Esophagus squamous epithelium (tissue), 5 donors: Measurements from ENCODE around the gene NACC1. TPM values are rescaled to one million over a fixed set of nuclear protein-coding genes. Genes with fewer than 3 reads are reported as not detected.
"Not testable (repeated sequence)": the region's sequence is repeated elsewhere in the genome, so short reads cannot be mapped to it uniquely, and the experiment has no call there.

ENCODE experiments used
- DNase-seq: peaks from one replicate; lab custom pipeline; 2025; lab: John Stamatoyannopoulos, UW
- H3K27ac ChIP-seq, 4 donors: fragments of 200-600 bp; sonication (generic); one replicate each; pipeline ENCODE4 v1.5.1; 2016 to 2019; ENCODE audit warnings: mild to moderate bottlenecking in 1 of 4
- H3K27me3 ChIP-seq, 4 donors: fragments of 200-600 bp; sonication (generic); 1 replicate in 3 of 4; 2 replicates in 1 of 4; pipeline versions ENCODE4 v1.5.1 to v1.6.0; 2017 to 2021; ENCODE audit warnings: antibody characterized with exemption in 1 of 4
- H3K36me3 ChIP-seq, 3 donors: fragments of 200-600 bp; sonication (generic); one replicate each; pipeline ENCODE4 v1.5.1; 2016 to 2019
- H3K4me1 ChIP-seq, 3 donors: fragments of 200-600 bp; sonication (generic); one replicate each; pipeline ENCODE4 v1.5.1; 2017 to 2019
- H3K4me3 ChIP-seq, 4 donors: fragments of 200-600 bp; sonication (generic); 1 replicate in 3 of 4; 2 replicates in 1 of 4; pipeline ENCODE4 v1.5.1; 2016 to 2019; ENCODE audit warnings: mild to moderate bottlenecking in 2 of 4, moderate library complexity in 1 of 4
- H3K9me3 ChIP-seq, 3 donors: fragments of 200-600 bp; sonication (generic); one replicate each; pipeline ENCODE4 v1.5.1; 2016 to 2019
- POLR2A ChIP-seq, 4 donors: fragments of 450-650 bp; IDR thresholded peaks; one replicate each; pipeline ENCODE4 v1.6.1; 2017; ENCODE audit warnings: antibody characterized with exemption in 4 of 4, mild to moderate bottlenecking in 4 of 4, moderate library complexity in 3 of 4
- WGBS, 2 donors: methylation state at CpG; one replicate each; pipeline ENCODE4 v1.1.5; 2018; 5-methylcytosine and 5-hydroxymethylcytosine counted together
- intact Hi-C: fragments of 100-400 bp; cut with DNase I; formaldehyde crosslinking; loops from one replicate; pipeline ENCODE4 v1.15.0; 2022
- total RNA-seq, 4 donors: library from RNA; depleted of rRNA; stranded (reverse); fragments of >200 nt; gene quantifications; one replicate each; pipeline ENCODE4 v1.1.0, GENCODE V29; 2016
- TF ChIP-seq, protein P1 (sequence below), 6 experiments: fragments of 450-650 bp in 4 of 6; fragments of 200-600 bp in 2 of 6; sonication (generic) in 2 of 6; IDR thresholded peaks; one replicate each; pipeline ENCODE4 v1.5.1; 2016 to 2019; ENCODE audit warnings: antibody characterized with exemption in 6 of 6, mild to moderate bottlenecking in 4 of 6, moderate library complexity in 4 of 6
- donor health status: DM: yes; HTN: yes; CAD: no.

NACC1 gene
- total RNA-seq, 4 donors from 2014 or later, result 26.7 to 45.5 (median 37.1) TPM

DNA sequence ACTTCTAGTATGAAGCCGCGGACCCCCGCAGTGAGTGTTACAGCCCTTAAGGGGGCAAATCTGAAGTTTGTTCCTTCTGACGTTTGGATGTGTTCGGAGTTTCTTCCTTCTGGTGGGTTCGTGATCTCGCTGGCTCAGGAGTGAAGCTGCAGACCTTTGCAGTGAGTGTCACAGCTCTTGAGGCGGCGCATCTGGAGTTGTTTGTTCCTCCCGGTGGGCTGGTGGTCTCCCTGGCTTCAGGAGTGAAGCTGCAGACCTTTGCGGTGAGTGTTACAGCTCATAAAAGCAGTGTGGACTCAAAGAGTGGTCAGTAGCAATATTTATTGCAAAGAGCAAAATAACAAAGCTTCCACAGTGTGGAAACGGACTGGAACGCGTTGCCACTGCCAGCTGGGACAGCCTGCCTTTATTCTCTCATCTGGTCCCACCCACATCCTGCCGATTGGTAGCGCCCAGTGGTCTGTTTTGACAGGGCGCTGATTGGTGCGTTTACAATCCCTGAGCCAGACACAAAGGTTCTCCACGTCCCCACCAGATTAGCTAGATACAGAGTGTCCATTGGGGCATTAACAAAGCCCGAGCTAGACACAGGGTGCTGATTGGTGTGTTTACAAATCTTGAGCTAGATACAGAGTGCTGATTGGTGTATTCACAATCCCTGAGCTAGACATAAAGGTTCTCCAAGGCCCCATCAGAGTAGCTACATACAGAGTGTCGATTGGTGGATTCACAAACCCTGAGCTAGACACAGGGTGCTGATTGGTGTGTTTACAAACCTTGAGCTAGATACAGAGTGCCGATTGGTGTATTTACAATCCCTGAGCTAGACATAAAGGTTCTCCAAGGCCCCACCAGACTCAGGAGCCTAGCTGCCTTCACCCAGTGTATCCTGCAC, 67.9 kb downstream of the NACC1 start:
- H3K4me1 ChIP-seq, result peaks cover 4 to 16% (median 10%) of the 10 kb centered on the region in 3 donors
- DNase-seq, H3K27ac ChIP-seq, H3K9me3 ChIP-seq, H3K27me3 ChIP-seq, H3K4me3 ChIP-seq, intact Hi-C loops, H3K36me3 ChIP-seq: not testable (repeated sequence)
- WGBS, 2 donors, result 60 to 80% methylated on average over 11 to 12 of the region's 22 CpGs

DNA sequence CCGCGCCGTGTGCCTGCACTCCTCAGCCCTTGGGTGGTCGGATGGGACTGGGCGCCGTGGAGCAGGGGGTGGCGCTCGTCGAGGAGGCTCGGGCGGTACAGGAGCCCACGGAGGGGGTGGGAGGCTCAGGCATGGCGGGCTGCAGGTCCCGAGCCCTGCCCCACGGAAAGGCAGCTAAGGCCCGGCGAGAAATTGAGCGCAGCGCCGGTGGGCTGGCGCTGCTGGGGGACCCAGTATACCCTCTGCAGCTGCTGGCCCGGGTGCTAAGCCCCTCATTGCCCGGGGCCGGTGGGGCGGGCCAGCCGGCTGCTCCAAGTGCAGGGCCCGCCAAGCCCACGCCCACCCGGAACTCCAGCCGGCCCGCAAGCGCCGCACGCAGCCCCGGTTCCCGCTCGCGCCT, 68.6 kb downstream of the NACC1 start:
- DNase-seq, H3K27ac ChIP-seq, H3K4me3 ChIP-seq, H3K9me3 ChIP-seq, H3K36me3 ChIP-seq, H3K27me3 ChIP-seq, intact Hi-C loops, H3K4me1 ChIP-seq: not testable (repeated sequence)
- 83% methylated on average over 6 of the region's 38 CpGs; no CpG with 5 or more reads in 1 of the 2 donors for WGBS, 2 donors

DNA sequence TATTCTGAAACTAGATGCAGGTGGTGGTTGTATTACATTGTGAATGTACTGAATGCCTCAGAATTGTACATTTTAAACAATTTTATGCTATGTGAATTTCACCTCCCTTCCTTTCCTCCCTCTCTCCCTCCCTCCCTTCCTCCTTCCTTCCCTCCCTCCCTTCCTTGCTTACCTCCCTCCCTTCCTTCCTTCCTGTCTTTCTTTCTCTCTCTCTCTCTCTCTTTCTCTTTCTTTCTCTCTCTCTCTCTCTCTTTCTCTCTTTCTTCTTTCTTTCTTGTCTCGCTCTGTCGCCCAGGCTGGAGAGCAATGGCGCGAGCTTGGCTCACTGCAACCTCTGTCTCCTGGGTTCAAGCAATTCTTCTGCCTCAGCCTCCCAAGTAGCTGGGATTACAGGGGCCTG, 69.4 kb downstream of the NACC1 start:
- Histone ChIP-seq H3K4me1 (peaks cover 0 to 2% (median 0%) of the 10 kb centered on the region in 3 donors), H3K9me3 (no peaks in the 10 kb centered on the region), H3K4me3 (no peak overlapping the region), H3K27ac (no peak overlapping the region), H3K36me3 (no peaks in the 10 kb centered on the region), H3K27me3 (no peaks in the 10 kb centered on the region)
- WGBS, 2 donors, result 84 to 85% methylated on average over 4 of the region's 4 CpGs
- intact Hi-C loops, result no loop called here
- TF ChIP-seq, protein P1, sequence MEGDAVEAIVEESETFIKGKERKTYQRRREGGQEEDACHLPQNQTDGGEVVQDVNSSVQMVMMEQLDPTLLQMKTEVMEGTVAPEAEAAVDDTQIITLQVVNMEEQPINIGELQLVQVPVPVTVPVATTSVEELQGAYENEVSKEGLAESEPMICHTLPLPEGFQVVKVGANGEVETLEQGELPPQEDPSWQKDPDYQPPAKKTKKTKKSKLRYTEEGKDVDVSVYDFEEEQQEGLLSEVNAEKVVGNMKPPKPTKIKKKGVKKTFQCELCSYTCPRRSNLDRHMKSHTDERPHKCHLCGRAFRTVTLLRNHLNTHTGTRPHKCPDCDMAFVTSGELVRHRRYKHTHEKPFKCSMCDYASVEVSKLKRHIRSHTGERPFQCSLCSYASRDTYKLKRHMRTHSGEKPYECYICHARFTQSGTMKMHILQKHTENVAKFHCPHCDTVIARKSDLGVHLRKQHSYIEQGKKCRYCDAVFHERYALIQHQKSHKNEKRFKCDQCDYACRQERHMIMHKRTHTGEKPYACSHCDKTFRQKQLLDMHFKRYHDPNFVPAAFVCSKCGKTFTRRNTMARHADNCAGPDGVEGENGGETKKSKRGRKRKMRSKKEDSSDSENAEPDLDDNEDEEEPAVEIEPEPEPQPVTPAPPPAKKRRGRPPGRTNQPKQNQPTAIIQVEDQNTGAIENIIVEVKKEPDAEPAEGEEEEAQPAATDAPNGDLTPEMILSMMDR (IDR thresholded peaks at IDR 0.05), result no peak
- TF ChIP-seq POLR2A (IDR thresholded peaks at IDR 0.05), result no peak
- DNase-seq, result no peak

DNA sequence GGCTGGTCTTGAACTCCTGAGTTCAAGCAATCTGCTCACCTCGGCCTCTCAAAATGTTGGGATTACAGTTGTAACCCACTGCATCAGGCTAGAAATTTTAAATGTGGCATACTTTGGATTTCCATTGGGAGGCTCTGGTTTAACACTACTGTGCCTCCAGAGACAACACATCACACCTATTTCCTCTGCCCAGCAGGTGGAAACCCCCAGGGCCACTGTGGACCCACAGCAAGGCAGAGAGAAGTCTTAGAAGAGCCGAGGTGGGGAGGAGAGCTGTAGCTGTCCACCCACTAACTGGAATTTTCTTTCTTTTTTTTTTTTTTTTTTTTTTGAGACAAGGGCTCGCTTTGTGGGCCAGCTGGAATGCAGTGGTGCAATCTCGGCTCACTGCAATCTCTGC, 71.5 kb downstream of the NACC1 start:
- Histone ChIP-seq H3K36me3 (no peaks in the 10 kb centered on the region), H3K27me3 (no peaks in the 10 kb centered on the region), H3K9me3 (no peaks in the 10 kb centered on the region), H3K4me1 (peaks cover 0 to 7% (median 5%) of the 10 kb centered on the region in 3 donors), H3K27ac (no peak overlapping the region), H3K4me3 (no peak overlapping the region)
- whole genome bisulfite sequencing, 2 donors, result 62 to 83% methylated on average over 3 to 4 of the region's 4 CpGs
- intact Hi-C loops, result no loop called here
- no peak for TF ChIP-seq POLR2A (IDR thresholded peaks at IDR 0.05)
- DNase-seq, result no peak

Other genes starting within 250 kb of the NACC1 start
- gene DNASE2, start 236.8 kb upstream of the NACC1 start, total RNA-seq, result 10 to 100 TPM; 12.3 to 27.9 (median 20.4) TPM
- gene KLF1, start 231.1 kb upstream of the NACC1 start, total RNA-seq, result not detected
- 10 to 100 TPM; 20.9 to 44.1 (median 34.9) TPM for gene GCDH, start 227.1 kb upstream of the NACC1 start, total RNA-seq
- 1 to 10 TPM in 1 of 4 donors, not detected in 3; 2.2 TPM for gene SYCE2, start 199.0 kb upstream of the NACC1 start, total RNA-seq
- 10 to 100 TPM; 47.7 to 53.8 (median 51.0) TPM for gene FARSA, start 184.6 kb upstream of the NACC1 start, total RNA-seq
- 100 to 1,000 TPM; 262 to 577 (median 513) TPM for gene CALR, start 179.7 kb upstream of the NACC1 start, total RNA-seq
- gene RAD23A, start 172.4 kb upstream of the NACC1 start, total RNA-seq, result 10 to 100 TPM; 67.7 to 87.4 (median 82.4) TPM
- 10 to 100 TPM; 34.4 to 59.7 (median 44.9) TPM for gene GADD45GIP1, start 161.0 kb upstream of the NACC1 start, total RNA-seq
- gene DAND5, start 148.7 kb upstream of the NACC1 start, total RNA-seq, result not detected
- gene NFIX, start 122.8 kb upstream of the NACC1 start, total RNA-seq, result 10 to 100 TPM; 32.3 to 81.2 (median 51.6) TPM
- 10 to 100 TPM in 1 of 4 donors, 1 to 10 TPM in 3; 2.1 to 13.0 (median 3.9) TPM for gene LYL1, start 15.4 kb upstream of the NACC1 start, total RNA-seq
- gene TRMT1, start 1.5 kb upstream of the NACC1 start, total RNA-seq, result 10 to 100 TPM; 19.4 to 42.5 (median 29.0) TPM
- 10 to 100 TPM; 50.3 to 80.4 (median 69.3) TPM for gene STX10, start 32.1 kb downstream of the NACC1 start, total RNA-seq
- 100 to 1,000 TPM in 1 of 4 donors, 10 to 100 TPM in 3; 46.5 to 118 (median 76.9) TPM for gene IER2, start 32.1 kb downstream of the NACC1 start, total RNA-seq